Omental fat pad (tissue), 4 donors: ENCODE data around the gene GET4. TPM values are rescaled to one million over a fixed set of nuclear protein-coding genes. Genes with fewer than 3 reads are reported as not detected.
"Not testable (repeated sequence)": the region's sequence is repeated elsewhere in the genome, so short reads cannot be mapped to it uniquely, and the experiment has no call there.

Experiments used
- ATAC-seq: fragments of 150-250 bp; one replicate; pipeline ENCODE4 v1.9.1; 2016; ENCODE audit warnings: mild to moderate bottlenecking, moderate library complexity; ENCODE audit not compliant: low FRiP score
- DNase-seq: peaks from one replicate; pipeline ENCODE4 v3.0.0-alpha.2; 2019; ENCODE audit warnings: low spot score
- total RNA-seq, 4 donors: library from RNA; depleted of rRNA; stranded (reverse); fragments of >200 nt; gene quantifications; one replicate each; pipeline ENCODE4 v1.1.0, GENCODE V29; 2016
- TF ChIP-seq, protein P1 (sequence below), 3 donors: fragments of 450-650 bp; IDR thresholded peaks; one replicate each; pipeline ENCODE4 v1.5.1; 2016 to 2017; ENCODE audit warnings: antibody characterized with exemption in 3 of 3, mild to moderate bottlenecking in 3 of 3, moderate library complexity in 2 of 3

Gene GET4
- total RNA-seq, 4 donors from 2014 or later: 18.7 to 28.5 (median 23.5) TPM

DNA sequence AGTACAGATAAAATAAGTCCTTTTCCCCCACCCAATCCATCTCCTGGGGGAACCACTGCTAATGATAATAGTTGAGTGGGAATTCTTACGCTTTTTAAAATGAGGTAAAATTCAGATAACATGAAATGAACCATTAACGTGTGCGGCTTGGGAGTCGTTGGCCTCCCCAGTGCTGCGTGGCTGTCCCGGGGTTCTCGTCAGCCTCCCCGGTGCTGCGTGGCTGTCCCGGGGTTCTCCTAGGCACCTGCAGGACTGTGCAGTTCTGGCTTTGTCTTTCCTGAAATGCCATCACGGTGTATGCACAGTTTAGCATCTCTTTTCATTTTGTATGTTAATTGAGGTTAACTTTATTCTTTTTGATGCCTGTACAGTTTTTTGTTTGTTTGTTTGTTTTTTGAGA is 30.6 kb upstream of the GET4 start:
- TF ChIP-seq, protein P1, sequence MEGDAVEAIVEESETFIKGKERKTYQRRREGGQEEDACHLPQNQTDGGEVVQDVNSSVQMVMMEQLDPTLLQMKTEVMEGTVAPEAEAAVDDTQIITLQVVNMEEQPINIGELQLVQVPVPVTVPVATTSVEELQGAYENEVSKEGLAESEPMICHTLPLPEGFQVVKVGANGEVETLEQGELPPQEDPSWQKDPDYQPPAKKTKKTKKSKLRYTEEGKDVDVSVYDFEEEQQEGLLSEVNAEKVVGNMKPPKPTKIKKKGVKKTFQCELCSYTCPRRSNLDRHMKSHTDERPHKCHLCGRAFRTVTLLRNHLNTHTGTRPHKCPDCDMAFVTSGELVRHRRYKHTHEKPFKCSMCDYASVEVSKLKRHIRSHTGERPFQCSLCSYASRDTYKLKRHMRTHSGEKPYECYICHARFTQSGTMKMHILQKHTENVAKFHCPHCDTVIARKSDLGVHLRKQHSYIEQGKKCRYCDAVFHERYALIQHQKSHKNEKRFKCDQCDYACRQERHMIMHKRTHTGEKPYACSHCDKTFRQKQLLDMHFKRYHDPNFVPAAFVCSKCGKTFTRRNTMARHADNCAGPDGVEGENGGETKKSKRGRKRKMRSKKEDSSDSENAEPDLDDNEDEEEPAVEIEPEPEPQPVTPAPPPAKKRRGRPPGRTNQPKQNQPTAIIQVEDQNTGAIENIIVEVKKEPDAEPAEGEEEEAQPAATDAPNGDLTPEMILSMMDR (IDR thresholded peaks at IDR 0.05): no peak
- DNase-seq (no peak), ATAC-seq (no peak)

DNA sequence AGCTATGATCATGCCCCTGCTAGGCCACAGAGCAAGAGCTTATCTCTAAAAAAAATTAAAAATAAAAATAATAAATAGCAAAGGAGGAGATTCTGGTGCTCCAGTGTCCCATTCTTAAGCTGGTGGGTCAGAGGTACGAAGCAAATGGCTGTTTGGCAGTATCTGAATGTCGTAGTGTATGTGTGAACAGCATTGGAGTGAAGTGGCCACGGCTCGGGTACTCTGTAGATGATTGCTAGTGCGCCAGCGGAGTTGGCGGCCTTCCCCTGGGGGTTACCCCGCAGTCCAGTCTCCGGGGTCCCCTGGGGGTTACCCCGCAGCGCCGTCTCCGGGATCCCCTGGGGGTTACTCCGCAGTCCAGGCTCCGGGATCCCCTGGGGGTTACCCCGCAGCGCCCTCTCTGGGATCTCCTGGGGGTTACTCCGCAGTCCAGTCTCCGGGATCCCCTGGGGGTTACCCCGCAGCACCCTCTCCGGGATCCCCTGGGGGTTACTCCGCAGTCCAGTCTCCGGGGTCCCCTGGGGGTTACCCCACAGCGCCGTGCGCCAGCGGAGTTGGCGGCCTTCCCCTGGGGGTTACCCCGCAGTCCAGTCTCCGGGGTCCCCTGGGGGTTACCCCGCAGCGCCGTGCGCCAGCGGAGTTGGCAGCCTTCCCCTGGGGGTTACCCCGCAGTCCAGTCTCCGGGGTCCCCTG is 29.2 kb upstream of the GET4 start:
- not testable (repeated sequence) for DNase-seq

GRCh38 chr7:847728-848127 is 28.6 kb upstream of the GET4 start:
- not testable (repeated sequence) for ATAC-seq, DNase-seq

More for the DNA sequence above, 29.2 kb upstream of the GET4 start:
- ATAC-seq: not testable (repeated sequence)

DNA sequence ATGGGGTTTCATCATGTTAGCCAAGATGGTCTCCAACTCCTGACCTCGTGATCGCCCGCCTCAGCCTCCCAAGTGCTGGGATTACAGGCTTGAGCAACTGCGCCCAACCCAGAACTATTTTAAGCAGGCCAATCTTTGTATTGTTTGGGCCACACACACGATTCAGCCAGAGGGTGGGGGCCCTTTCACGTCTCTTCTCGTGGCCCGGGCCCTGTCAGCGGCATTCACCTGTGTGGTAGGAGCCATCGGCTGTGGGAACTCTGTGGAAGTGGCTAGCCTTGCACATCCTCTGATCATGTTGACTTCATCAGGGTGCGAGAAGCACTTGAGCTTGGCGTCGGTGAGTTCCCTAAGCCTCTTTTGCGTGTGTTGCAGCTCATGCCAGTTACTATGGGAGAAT is 27.2 kb upstream of the GET4 start:
- TF ChIP-seq, protein P1 (IDR thresholded peaks at IDR 0.05): no peak
- ATAC-seq (no peak), DNase-seq (no peak)

- no peak for DNase-seq
- ATAC-seq: no peak
- TF ChIP-seq, protein P1 (IDR thresholded peaks at IDR 0.05): no peak
Measured at GRCh38 chr7:849781-850180, 26.6 kb upstream of the GET4 start.

GRCh38 chr7:851204-851603 is 25.1 kb upstream of the GET4 start:
- TF ChIP-seq, protein P1 (IDR thresholded peaks at IDR 0.05): no peak
- DNase-seq: no peak
- no peak for ATAC-seq

DNA sequence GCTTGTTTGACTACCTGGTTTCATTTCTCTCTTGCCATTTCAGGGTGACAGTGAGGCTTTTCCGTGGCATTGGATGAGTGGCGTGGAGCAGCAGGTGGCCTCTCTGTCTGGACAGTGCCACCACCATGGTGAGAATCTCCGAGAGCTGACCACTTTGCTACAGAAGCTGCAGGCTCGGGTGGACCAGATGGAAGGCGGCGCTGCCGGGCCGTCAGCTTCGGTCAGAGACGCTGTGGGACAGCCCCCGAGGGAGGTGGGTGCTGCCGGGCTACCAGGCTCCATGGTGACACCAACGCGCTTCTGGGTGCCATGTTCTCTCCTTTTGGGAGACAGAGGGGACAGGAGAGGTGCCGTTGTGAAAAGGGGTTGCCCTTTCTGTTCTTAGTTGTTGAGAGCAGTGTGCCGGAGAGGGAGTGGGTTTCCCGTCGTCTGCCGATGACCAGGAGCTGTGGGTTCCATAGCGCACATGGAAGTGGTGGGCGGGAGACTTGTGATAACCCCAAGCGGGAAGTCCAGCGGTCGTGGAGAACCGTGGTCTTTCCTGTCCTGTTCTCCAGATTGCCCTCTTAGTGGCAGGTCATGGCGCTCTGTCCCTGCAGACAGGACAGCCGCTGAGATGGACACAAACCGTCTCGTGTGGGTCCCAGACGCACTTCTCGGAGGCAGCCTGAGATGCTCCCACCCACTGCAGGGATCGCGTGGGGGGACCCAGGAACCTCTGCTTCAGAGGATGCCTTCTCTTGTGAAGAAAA is 22.8 kb upstream of the GET4 start:
- ATAC-seq: no peak
- TF ChIP-seq, protein P1 (IDR thresholded peaks at IDR 0.05): no peak
- DNase-seq: no peak
